ENCODE measurements around the gene PPP1R15A. TPM values are rescaled to one million over a fixed set of nuclear protein-coding genes. Genes with fewer than 3 reads are reported as not detected.

Gene PPP1R15A
- total and polyA plus RNA-seq, 2 of the 8 experiments (the other 6 are each of a cell fraction or from before 2014, with no cell fraction given): 4.1 to 14.0 TPM

- Histone ChIP-seq H3K14ac (ENCODE audit: insufficient read length) (no peak overlapping the region), H4K8ac (ENCODE audit: extremely low read depth, insufficient read depth, low read length) (no peak overlapping the region), H2AK5ac (ENCODE audit: low read depth, low read length) (no peak overlapping the region), H3K18ac (ENCODE audit: extremely low read depth, low read length) (no peak overlapping the region), H3K79me1 (ENCODE audit: low read depth, low read length) (no peaks in the 10 kb centered on the region), H2BK5ac (ENCODE audit: low read depth, low read length) (no peak overlapping the region), H2AFZ (ENCODE audit: low read length) (no peak overlapping the region), H3K9ac (replicated peaks in 1 of 4; ENCODE audit: extremely low read depth in 1 of 4, low read depth in 3 of 4, low read length in 3 of 4) (no peak overlapping the region), H4K20me1 (replicated peaks in 1 of 2; ENCODE audit: control insufficient read depth in 1 of 2, insufficient read depth in 2 of 2, low read length in 2 of 2) (no peaks in the 10 kb centered on the region), H3K79me2 (ENCODE audit: control insufficient read depth in 1 of 2, insufficient read depth in 2 of 2, low read length in 2 of 2) (no peaks in the 10 kb centered on the region), H3K4me1 (replicated peaks in 1 of 4; ENCODE audit: control insufficient read depth in 3 of 4, insufficient read depth in 4 of 4, low read length in 3 of 4) (peaks cover 0 to 2% (median 0%) of the 10 kb centered on the region in 4 experiments; a peak in 2 of 7 replicates), H3K4me3 (ENCODE audit: extremely low read depth in 1 of 4, insufficient read depth in 2 of 4, low read depth in 3 of 4, low read length in 4 of 4) (no peak overlapping the region), H2BK15ac (ENCODE audit: low read length) (no peak overlapping the region), H4K91ac (replicated peaks; ENCODE audit: insufficient read length, low read length) (no peak overlapping the region), H2BK20ac (ENCODE audit: low read length) (no peak overlapping the region), H3K9me3 (ENCODE audit: insufficient read depth in 2 of 2, low read depth in 1 of 2, low read length in 1 of 2) (no peaks in the 10 kb centered on the region), H3K27me3 (replicated peaks in 1 of 4; ENCODE audit: control insufficient read depth in 3 of 4, extremely low read depth in 1 of 4, insufficient read depth in 3 of 4, low read length in 3 of 4) (no peaks in the 10 kb centered on the region), H3K4ac (replicated peaks; ENCODE audit: insufficient read length, low read depth, low read length) (no peak overlapping the region), H2BK12ac (ENCODE audit: low read depth, low read length) (no peak overlapping the region), H3K56ac (replicated peaks; ENCODE audit: insufficient read length, low read depth, low read length) (no peak overlapping the region), H3K23ac (ENCODE audit: insufficient read length) (no peak overlapping the region), H4K5ac (ENCODE audit: insufficient read length, low read depth, low read length) (no peak overlapping the region), H3K23me2 (ENCODE audit: low read depth, low read length) (peaks cover 9% of the 10 kb centered on the region; the same call in 1 of the 2 replicates), H2BK120ac (replicated peaks; ENCODE audit: low read depth, low read length) (no peak overlapping the region), H3K4me2 (ENCODE audit: insufficient read depth in 1 of 2, low read depth in 2 of 2, low read length in 2 of 2) (no peak overlapping the region), H3K27ac (ENCODE audit: low read depth, low read length) (no peak overlapping the region), H3K36me3 (ENCODE audit: control insufficient read depth in 2 of 4, insufficient read depth in 4 of 4, low read length in 3 of 4) (peaks cover 0 to 12% (median 3%) of the 10 kb centered on the region in 4 experiments; a peak in 3 of 8 replicates)
- 92% methylated on average over 15 of the region's 16 CpGs; no CpG with 5 or more reads in 1 of the 2 experiments for WGBS, 2 experiments (ENCODE audit: extremely low coverage in 1 of 2, insufficient coverage in 1 of 2, insufficient read length in 1 of 2, insufficient replicate concordance in 2 of 2, low coverage in 1 of 2, low lambda C conversion rate in 2 of 2, missing lambda C conversion rate in 1 of 2)
- DNase-seq (ENCODE audit: low read depth in 1 of 2, low spot score in 2 of 2) (no peak), FAIRE-seq (no peak)
- ChIA-PET CTCF (ENCODE audit: partially characterized antibody) (interaction anchor here (0.7 to 7.8 kb wide), 12 partner anchors 9 to 165 kb away, joined by 3 to 231 read pairs (median 7); no protein-coding TSS in a partner anchor), POLR2A (ENCODE audit: partially characterized antibody) (interaction anchor here (0.6 to 1.6 kb wide), 2 partner anchors 31 to 148 kb away, joined by 3 to 5 read pairs; partner anchors contain the start of gene PPP1R15A)
- TF ChIP-seq BRCA1 (IDR thresholded peaks at IDR 0.05; ENCODE audit: low read depth, low read length) (no peak), TEAD4 (IDR thresholded peaks at IDR 0.05; ENCODE audit: low read depth, low read length) (no peak), RFX5 (IDR thresholded peaks at IDR 0.05; ENCODE audit: borderline replicate concordance, low read depth, low read length) (no peak), KDM1A (IDR thresholded peaks at IDR 0.05; ENCODE audit: borderline replicate concordance, low read length) (no peak), CBX8 (IDR thresholded peaks at IDR 0.05; ENCODE audit: borderline replicate concordance, low read depth, low read length) (no peak), EZH2 (IDR thresholded peaks at IDR 0.05; ENCODE audit: low read depth, low read length, severe bottlenecking) (no peak), CEBPB (IDR thresholded peaks at IDR 0.05; ENCODE audit: low read depth, low read length) (no peak), POLR2AphosphoS5 (IDR thresholded peaks at IDR 0.05; ENCODE audit: low read depth, low read length) (no peak), HDAC2 (IDR thresholded peaks at IDR 0.05; ENCODE audit: borderline replicate concordance in 1 of 2, low read depth in 2 of 2, low read length in 2 of 2) (no peak), BACH1 (IDR thresholded peaks at IDR 0.05; ENCODE audit: low read length) (no peak), SIN3A (conservative IDR thresholded peaks at IDR 0.05 in 1 of 2, IDR thresholded peaks at IDR 0.05 in 1 of 2; ENCODE audit: low read depth in 1 of 2, low read length in 2 of 2) (no peak), USF2 (IDR thresholded peaks at IDR 0.05; ENCODE audit: low read length) (no peak), PHF8 (conservative IDR thresholded peaks at IDR 0.05; ENCODE audit: low read depth, low read length) (no peak)
These were observed 31.2 kb upstream of the PPP1R15A start for GRCh38 chr19:48841047-48841446.

Measured in H1 (cell line).